ENCODE results near the gene DNAH14.

GRCh38 chr1:225360119-225360518 lies 430.6 kb downstream of the DNAH14 start:
- no peak for TF ChIP-seq CTCF (optimal IDR thresholded peaks at IDR 0.05 in 1 of 3, IDR thresholded peaks at IDR 0.05 in 1 of 3, conservative IDR thresholded peaks at IDR 0.05 in 1 of 3; ENCODE audit: extremely low read depth in 1 of 3, insufficient read depth in 2 of 3, low read length in 3 of 3)
- no peak for TF ChIP-seq EZH2 (IDR thresholded peaks at IDR 0.05; ENCODE audit: low read length)
